Transverse colon (tissue), 4 donors: ENCODE data around the gene USO1. TPM values are rescaled to one million over a fixed set of nuclear protein-coding genes. Genes with fewer than 3 reads are reported as not detected.

Experiments used
- DNase-seq: peaks from one replicate; pipeline ENCODE4 v3.0.0-alpha.2; 2019
- H3K27ac ChIP-seq, 4 donors: fragments of 200-600 bp; sonication (generic); 2 replicates each; pipeline ENCODE4 v1.5.1; 2016 to 2018; ENCODE audit warnings: inconsistent platforms in 4 of 4
- H3K27me3 ChIP-seq: fragments of 200-600 bp; sonication (generic); 2 replicates; pipeline ENCODE4 v1.5.1; 2017; ENCODE audit warnings: inconsistent platforms
- H3K36me3 ChIP-seq, 4 donors: fragments of 200-600 bp; sonication (generic); 2 replicates each; pipeline ENCODE4 v1.5.1; 2017 to 2019; ENCODE audit warnings: inconsistent platforms in 4 of 4
- H3K4me1 ChIP-seq, 4 donors: fragments of 200-600 bp; sonication (generic); 2 replicates each; pipeline ENCODE4 v1.5.1; 2017 to 2020; ENCODE audit warnings: inconsistent platforms in 4 of 4
- H3K4me3 ChIP-seq, 4 donors: fragments of 200-600 bp; sonication (generic); 1 replicate in 1 of 4; 2 replicates in 3 of 4; pipeline versions ENCODE4 v1.5.1 to v1.6.1; 2017 to 2019; ENCODE audit warnings: inconsistent platforms in 4 of 4
- H3K9me3 ChIP-seq, 2 donors: fragments of 200-600 bp; sonication (generic); 2 replicates each; pipeline ENCODE4 v1.5.1; 2017 to 2019; ENCODE audit warnings: inconsistent platforms in 2 of 2
- EP300 ChIP-seq: sonication (generic); formaldehyde crosslinking; IDR thresholded peaks from one replicate; pipeline ENCODE4 v1.6.1; 2017; ENCODE audit warnings: antibody characterized with exemption, low read depth
- POLR2A ChIP-seq: fragments of 450-650 bp; IDR thresholded peaks from one replicate; pipeline ENCODE4 v1.6.1; 2016; ENCODE audit warnings: antibody characterized with exemption, mild to moderate bottlenecking, moderate library complexity
- POLR2AphosphoS5 ChIP-seq, 3 donors: sonication (generic); formaldehyde crosslinking; IDR thresholded peaks; one replicate each; pipeline ENCODE4 v1.6.1; 2016; ENCODE audit warnings: antibody characterized with exemption in 3 of 3
- WGBS, 2 donors: methylation state at CpG; one replicate each; pipeline ENCODE4 v1.1.5; 2018; ENCODE audit warnings: low coverage in 1 of 2; 5-methylcytosine and 5-hydroxymethylcytosine counted together
- in situ Hi-C, 4 donors: fragments of 200-750 bp; cut with MboI; loops; one replicate each; pipeline versions ENCODE4 v1.15.0 to v1.15.1; 2017; ENCODE audit warnings: low sequenced_read_pairs in 3 of 4, low pct_ligation_motif_present in 1 of 4, low pct_unique_long_range_greater_than_20kb in 1 of 4
- intact Hi-C: fragments of 100-400 bp; cut with DNase I; formaldehyde crosslinking; loops from one replicate; pipeline ENCODE4 v1.15.1; 2023; ENCODE audit warnings: low total_unique reads
- total RNA-seq, 4 donors: library from RNA; depleted of rRNA; stranded (reverse); fragments of >200 nt; gene quantifications; one replicate each; pipeline ENCODE4 v1.1.0, GENCODE V29; 2016
- TF ChIP-seq, protein P1 (sequence below), 5 experiments: fragments of 200-600 bp in 3 of 5; fragments of 450-650 bp in 2 of 5; sonication (generic) in 3 of 5; IDR thresholded peaks; 1 replicate in 2 of 5; 2 replicates in 3 of 5; pipeline ENCODE4 v1.5.1; 2016 to 2017; ENCODE audit warnings: antibody characterized with exemption in 5 of 5, inconsistent platforms in 3 of 5, mild to moderate bottlenecking in 2 of 5, moderate library complexity in 1 of 5

Gene USO1
- total RNA-seq, 4 donors from 2014 or later: 24.3 to 110 (median 61.0) TPM

DNA sequence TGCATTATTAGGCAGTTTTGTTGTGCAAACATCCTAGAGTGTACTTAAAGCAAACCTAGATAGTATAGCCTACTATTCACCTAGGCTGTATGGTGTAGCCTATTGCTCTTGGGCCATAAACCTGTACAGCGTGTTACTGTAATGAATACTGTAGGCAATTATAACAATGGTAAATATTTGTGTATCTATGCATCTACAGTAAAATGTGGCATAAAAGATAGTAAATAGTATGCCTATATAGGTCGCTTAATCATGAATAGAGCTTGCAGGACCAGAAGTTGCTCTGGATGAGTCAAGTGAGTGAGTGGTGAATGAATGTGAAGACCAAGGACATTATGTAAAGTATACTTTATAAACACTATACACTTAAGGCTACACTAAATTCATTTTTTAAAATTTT is 16.6 kb downstream of the USO1 start:
- H3K9me3 ChIP-seq: no peaks in the 10 kb centered on the region
- no peak overlapping the region for H3K27ac ChIP-seq
- no peaks in the 10 kb centered on the region for H3K36me3 ChIP-seq
- intact Hi-C loops: no loop called here
- TF ChIP-seq POLR2AphosphoS5 (IDR thresholded peaks at IDR 0.05) (peak in 1 of 3 donors; percentile 27), POLR2A (no peak), EP300 (no peak)
- TF ChIP-seq, protein P1, sequence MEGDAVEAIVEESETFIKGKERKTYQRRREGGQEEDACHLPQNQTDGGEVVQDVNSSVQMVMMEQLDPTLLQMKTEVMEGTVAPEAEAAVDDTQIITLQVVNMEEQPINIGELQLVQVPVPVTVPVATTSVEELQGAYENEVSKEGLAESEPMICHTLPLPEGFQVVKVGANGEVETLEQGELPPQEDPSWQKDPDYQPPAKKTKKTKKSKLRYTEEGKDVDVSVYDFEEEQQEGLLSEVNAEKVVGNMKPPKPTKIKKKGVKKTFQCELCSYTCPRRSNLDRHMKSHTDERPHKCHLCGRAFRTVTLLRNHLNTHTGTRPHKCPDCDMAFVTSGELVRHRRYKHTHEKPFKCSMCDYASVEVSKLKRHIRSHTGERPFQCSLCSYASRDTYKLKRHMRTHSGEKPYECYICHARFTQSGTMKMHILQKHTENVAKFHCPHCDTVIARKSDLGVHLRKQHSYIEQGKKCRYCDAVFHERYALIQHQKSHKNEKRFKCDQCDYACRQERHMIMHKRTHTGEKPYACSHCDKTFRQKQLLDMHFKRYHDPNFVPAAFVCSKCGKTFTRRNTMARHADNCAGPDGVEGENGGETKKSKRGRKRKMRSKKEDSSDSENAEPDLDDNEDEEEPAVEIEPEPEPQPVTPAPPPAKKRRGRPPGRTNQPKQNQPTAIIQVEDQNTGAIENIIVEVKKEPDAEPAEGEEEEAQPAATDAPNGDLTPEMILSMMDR (IDR thresholded peaks at IDR 0.05): no peak
- no peaks in the 10 kb centered on the region for H3K27me3 ChIP-seq
- H3K4me3 ChIP-seq: no peak overlapping the region
- no peak for DNase-seq
- in situ Hi-C loops: no loop called here
- peaks cover 6 to 37% (median 23%) of the 10 kb centered on the region in 4 donors for H3K4me1 ChIP-seq
- WGBS, 2 donors: 44 to 61% methylated on average over 1 to 2 of the region's 2 CpGs

DNA sequence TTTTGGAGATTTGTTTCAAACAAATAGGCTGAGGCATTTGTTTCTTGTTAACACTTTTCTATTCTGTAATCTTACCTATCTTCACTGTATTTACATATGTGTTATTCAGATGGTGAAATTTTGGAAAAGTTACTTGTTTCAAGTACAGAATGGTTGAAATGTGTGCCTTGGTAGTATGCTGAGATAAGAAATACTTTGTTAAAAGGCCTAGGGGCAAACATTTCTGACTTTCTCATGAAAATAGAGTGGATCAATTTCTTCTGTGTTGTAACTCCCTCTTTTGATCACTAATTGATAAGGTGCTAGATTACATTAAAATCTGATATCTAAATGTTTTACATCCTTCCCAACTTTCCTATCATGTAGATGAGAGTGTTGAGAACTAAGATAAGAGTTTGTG is 18.1 kb downstream of the USO1 start:
- Histone ChIP-seq H3K27ac (no peak overlapping the region), H3K27me3 (no peaks in the 10 kb centered on the region), H3K4me3 (no peak overlapping the region), H3K36me3 (no peaks in the 10 kb centered on the region), H3K9me3 (no peaks in the 10 kb centered on the region), H3K4me1 (peaks cover 6 to 42% (median 23%) of the 10 kb centered on the region in 4 donors)
- in situ Hi-C loops: no loop called here
- TF ChIP-seq POLR2AphosphoS5 (IDR thresholded peaks at IDR 0.05) (no peak), POLR2A (no peak), EP300 (no peak)
- TF ChIP-seq, protein P1 (IDR thresholded peaks at IDR 0.05): no peak
- no peak for DNase-seq
- intact Hi-C loops: no loop called here

DNA sequence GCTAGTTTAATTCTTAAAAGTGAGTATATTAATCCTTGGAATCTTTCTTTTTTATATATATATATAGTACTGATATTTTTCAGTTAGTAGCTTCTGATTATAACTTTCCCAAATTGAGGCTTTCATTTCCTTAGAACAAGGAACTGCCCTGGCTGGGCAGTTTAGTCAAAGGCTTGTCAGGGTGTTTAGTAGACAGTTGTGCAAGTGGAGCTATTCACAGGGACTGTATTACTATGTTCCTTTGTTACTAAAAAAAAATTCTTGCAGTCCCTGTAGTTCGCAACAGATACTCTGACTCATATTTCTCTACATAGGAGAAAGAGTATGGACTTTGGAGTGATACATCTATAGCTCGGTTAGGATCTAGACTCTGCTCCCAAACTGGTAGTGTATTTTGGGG is 20.8 kb downstream of the USO1 start:
- Histone ChIP-seq H3K27me3 (no peaks in the 10 kb centered on the region), H3K4me1 (peaks cover 6 to 42% (median 23%) of the 10 kb centered on the region in 4 donors), H3K9me3 (no peaks in the 10 kb centered on the region), H3K4me3 (no peak overlapping the region), H3K27ac (peak overlapping the region in 1 of 4 donors; percentile 18), H3K36me3 (no peaks in the 10 kb centered on the region)
- DNase-seq: no peak
- in situ Hi-C loops (no loop called here), intact Hi-C loops (no loop called here)
- 38 to 72% methylated on average over 2 of the region's 2 CpGs for WGBS, 2 donors
- TF ChIP-seq, protein P1 (IDR thresholded peaks at IDR 0.05): no peak
- TF ChIP-seq EP300 (no peak), POLR2AphosphoS5 (IDR thresholded peaks at IDR 0.05) (no peak), POLR2A (no peak)

DNA sequence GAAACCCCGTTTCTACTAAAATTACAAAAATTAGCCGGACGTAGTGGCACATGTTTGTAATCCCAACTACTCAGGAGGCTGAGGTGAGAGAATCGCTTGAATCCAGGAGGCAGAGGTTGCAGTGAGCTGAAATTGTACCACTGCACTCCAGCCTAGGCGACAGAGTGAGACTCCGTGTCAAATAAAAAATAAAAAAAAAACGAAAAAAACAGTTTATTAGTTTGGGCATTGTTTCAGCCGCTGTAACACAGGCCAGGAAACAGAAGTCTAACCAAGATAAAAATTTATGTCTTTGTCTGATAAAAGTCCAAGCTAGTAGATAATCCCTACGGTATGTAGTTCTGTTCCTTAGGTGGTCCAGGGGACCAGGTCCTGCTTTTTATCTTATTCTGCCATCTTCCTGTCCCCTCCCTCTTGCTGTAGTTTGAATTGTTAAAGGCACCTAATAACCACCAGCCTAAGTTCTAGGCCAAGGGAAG is 21.4 kb downstream of the USO1 start:
- H3K36me3 ChIP-seq: no peaks in the 10 kb centered on the region
- intact Hi-C loops: no loop called here
- peaks cover 6 to 37% (median 21%) of the 10 kb centered on the region in 4 donors for H3K4me1 ChIP-seq
- no peaks in the 10 kb centered on the region for H3K27me3 ChIP-seq
- no peak for DNase-seq
- no peak overlapping the region for H3K27ac ChIP-seq
- TF ChIP-seq EP300 (no peak), POLR2A (no peak), POLR2AphosphoS5 (IDR thresholded peaks at IDR 0.05) (no peak)
- TF ChIP-seq, protein P1 (IDR thresholded peaks at IDR 0.05): no peak
- in situ Hi-C loops: no loop called here
- WGBS, 2 donors: 61 to 63% methylated on average over 5 to 9 of the region's 9 CpGs
- H3K9me3 ChIP-seq: no peaks in the 10 kb centered on the region
- no peak overlapping the region for H3K4me3 ChIP-seq
